NCI-H1417 treated with DMSO at 0.1 percent for 48 hours (cell line): ENCODE results near the gene WFIKKN2.
"Not testable (repeated sequence)": the region's sequence is repeated elsewhere in the genome, so short reads cannot be mapped to it uniquely, and the experiment has no call there.

Source experiments
- DNase-seq: peaks from one replicate; lab custom pipeline; 2025; lab: John Stamatoyannopoulos, UW

The WFIKKN2 gene

DNA sequence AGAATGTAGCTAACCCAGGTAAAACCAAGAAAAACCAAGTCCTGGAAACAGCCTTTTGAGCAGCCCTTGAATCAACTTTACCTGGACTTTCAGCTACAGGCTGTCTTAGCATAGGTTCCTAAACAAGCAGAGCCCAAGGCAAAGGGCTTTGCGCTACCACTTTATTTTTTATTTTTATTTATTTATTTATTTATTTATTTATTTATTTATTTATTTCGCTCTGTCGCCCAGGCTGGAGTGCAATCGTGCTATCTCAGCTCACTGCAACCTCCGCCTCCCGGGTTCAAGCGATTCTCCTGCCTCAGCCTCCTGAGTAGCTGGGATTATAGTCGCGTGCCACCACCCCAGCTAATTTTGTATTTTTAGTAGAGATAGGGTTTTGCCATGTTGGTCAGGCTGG lies 41.7 kb downstream of the WFIKKN2 start:
- not testable (repeated sequence) for DNase-seq

GRCh38 chr17:50877838-50878237 lies 42.5 kb downstream of the WFIKKN2 start:
- no peak for DNase-seq

GRCh38 chr17:50879086-50879485 lies 43.7 kb downstream of the WFIKKN2 start:
- no peak for DNase-seq

- no peak for DNase-seq
Observed at GRCh38 chr17:50881182-50881581, 45.8 kb downstream of the WFIKKN2 start.

DNA sequence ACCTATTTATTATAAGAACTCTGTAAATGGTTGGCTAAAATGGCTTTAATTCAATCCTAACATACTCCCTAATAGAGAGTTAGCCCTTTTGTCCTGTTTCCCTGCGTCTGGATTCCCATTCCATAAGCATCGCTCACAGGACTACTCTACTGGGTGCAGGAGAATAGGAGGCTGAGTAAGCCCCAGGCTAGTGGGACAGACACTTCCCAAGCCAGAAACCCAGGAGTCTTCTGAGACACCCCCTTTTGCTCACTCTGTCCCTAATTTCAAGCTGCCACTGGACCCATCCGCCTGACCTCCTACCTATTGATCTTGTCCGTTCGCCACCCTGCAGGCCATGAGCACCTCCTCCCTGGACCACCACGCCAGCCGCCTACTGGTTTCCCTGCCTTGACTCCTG lies 47.5 kb downstream of the WFIKKN2 start:
- DNase-seq, result no peak

GRCh38 chr17:50883850-50884438 lies 48.6 kb downstream of the WFIKKN2 start:
- DNase-seq, result no peak

GRCh38 chr17:50884439-50885311 lies 49.3 kb downstream of the WFIKKN2 start:
- DNase-seq, result no peak

DNA sequence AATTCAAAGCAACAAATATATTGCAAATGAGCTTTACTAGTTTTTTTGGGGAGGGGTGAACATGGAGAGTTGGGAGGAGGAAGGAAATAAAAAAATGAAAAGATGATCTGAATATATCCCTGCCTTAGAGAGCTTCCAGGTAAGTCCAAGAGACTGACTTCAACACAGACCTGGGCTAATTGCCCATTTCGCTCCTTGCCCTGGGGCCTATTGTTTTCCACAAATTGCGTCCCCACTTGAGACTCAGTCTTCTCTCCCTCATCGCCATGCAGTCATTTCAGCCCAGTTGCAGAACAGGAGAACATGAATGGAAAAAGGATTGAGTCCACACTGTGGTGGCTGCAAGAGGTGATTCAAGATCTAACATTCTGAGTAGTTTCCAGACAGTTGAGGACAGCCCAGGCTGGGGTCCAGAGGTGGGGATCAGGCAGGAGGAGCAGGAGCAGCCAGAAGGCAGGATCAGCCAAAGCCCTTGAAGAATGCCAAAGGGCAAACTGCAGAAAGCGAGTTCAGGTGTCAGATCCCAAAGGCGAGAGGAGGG lies 52.4 kb downstream of the WFIKKN2 start:
- DNase-seq, result no peak

GRCh38 chr17:50889528-50890118 lies 54.2 kb downstream of the WFIKKN2 start:
- DNase-seq, result no peak

DNA sequence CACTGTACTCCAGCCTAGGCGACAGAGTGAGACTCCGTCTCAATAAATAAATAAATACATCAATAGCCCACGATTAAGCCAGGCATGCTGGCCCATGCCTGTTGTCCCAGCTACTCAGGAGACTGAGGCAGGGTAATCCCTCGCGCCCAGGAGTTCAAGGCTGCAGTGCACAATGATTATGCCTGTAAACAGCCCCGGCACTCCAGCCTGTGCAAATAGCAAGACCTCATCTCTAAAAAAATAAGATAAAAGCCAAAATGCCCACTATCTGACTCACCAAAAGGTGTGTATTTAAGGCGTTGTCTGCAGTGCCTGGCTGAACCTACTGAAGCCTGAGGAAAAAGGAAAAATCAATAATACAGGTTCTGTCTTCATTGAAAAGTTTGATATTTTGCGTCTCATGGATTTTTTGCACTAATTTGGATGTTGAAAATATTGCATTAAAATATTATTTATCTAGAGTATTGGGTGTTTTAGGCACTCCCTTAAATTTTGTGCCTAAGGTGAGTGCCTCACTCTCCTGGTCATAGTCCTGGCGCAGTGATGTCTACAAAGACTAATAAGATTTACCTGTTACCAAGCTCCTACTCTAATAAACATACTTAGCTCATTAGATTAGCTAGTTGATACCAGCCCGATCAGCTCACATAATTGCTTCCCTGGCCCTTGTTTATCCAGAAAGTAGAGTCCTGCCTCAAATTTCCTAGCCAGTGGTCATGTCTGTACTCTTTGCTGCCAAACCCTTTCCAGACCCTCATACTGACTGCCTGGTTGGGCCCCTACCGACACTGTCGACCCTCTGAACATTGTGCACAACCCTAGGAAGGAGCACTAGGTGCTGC lies 55.5 kb downstream of the WFIKKN2 start:
- DNase-seq, result no peak

DNA sequence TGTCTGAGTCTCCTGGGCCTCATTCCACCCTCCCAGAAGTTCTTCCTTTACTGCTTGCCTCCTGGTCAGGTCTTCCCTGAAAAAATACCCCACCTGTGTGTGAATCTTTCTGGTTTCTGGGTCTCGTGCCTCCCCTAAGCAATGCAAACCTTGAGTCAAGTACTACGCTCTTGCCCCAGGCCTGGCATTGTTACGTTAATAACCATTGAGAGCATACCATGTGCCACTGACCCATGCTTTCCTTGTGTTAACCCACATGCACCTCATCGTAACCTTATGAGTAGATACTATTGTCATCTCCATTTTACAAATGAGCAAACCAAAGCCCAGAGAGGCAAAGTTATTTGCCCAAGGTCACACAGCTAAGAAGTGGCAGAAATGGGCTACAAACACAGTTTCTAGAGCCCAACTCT lies 56.2 kb downstream of the WFIKKN2 start:
- no peak for DNase-seq
